ENCODE results near the gene MRPL19.

- TF ChIP-seq CTCF (IDR thresholded peaks at IDR 0.05) (no peak), POLR2A (IDR thresholded peaks at IDR 0.05) (no peak)
Observed at GRCh38 chr2:75612862-75613243, 33.7 kb upstream of the MRPL19 start.
